Nephron (organoid): ENCODE data around the gene RBM23.

ENCODE experiments used
- H3K27ac Mint-ChIP-seq, 3 experiments: 2 replicates each; pipeline ENCODE4 v1.8.0; 2020; ENCODE audit warnings: mixed read lengths in 3 of 3, mild to moderate bottlenecking in 2 of 3, moderate library complexity in 1 of 3
- H3K27me3 Mint-ChIP-seq: 2 replicates; pipeline ENCODE4 v1.8.0; 2021; ENCODE audit warnings: low read depth, mild to moderate bottlenecking, moderate library complexity, mixed read lengths
- H3K36me3 Mint-ChIP-seq: 2 replicates; pipeline ENCODE4 v1.8.0; 2020; ENCODE audit warnings: low read depth, mixed read lengths
- H3K4me1 Mint-ChIP-seq: 2 replicates; pipeline ENCODE4 v1.8.0; 2020; ENCODE audit warnings: mixed read lengths
- H3K4me3 Mint-ChIP-seq, 3 experiments: 2 replicates each; pipeline ENCODE4 v1.8.0; 2020; ENCODE audit warnings: mild to moderate bottlenecking in 3 of 3, mixed read lengths in 3 of 3, moderate library complexity in 2 of 3
- H3K9me3 Mint-ChIP-seq: 2 replicates; pipeline ENCODE4 v1.8.0; 2020; ENCODE audit warnings: mixed read lengths
- CTCF ChIP-seq, 3 experiments: fragments of 200-600 bp; sonication (generic); IDR thresholded peaks; one replicate each; pipeline ENCODE4 v1.5.0; 2021; ENCODE audit warnings: antibody characterized with exemption in 3 of 3; ENCODE audit not compliant: unreplicated experiment in 3 of 3

Gene RBM23

GRCh38 chr14:22929961-22930364, 11.0 kb upstream of the RBM23 start:
- TF ChIP-seq CTCF (IDR thresholded peaks at IDR 0.05; ENCODE audit: unreplicated experiment in 3 of 3): no peak
- no peak overlapping the region for H3K4me3 Mint-ChIP-seq
- H3K36me3 Mint-ChIP-seq: peaks cover 13% of the 10 kb centered on the region
- H3K27me3 Mint-ChIP-seq: no peaks in the 10 kb centered on the region
- H3K9me3 Mint-ChIP-seq: no peaks in the 10 kb centered on the region
- H3K4me1 Mint-ChIP-seq: peaks cover 6% of the 10 kb centered on the region
- H3K27ac Mint-ChIP-seq: no peak overlapping the region

GRCh38 chr14:22929104-22929960, 10.4 kb upstream of the RBM23 start, which contains the start of gene PRMT5:
Gene PRMT5 (minus strand): TSS chr14:22929376. CDS start chr14:22929361, 15 bp downstream.
- H3K27me3 Mint-ChIP-seq: no peaks in the 10 kb centered on the region
- no peak within 1 kb of the TSS for H3K27ac Mint-ChIP-seq
- peaks cover 19% of the 10 kb centered on the region for H3K36me3 Mint-ChIP-seq
- H3K4me1 Mint-ChIP-seq: peaks cover 6% of the 10 kb centered on the region
- no peaks in the 10 kb centered on the region for H3K9me3 Mint-ChIP-seq
- H3K4me3 Mint-ChIP-seq: no peak within 1 kb of the TSS
- no peak for TF ChIP-seq CTCF (IDR thresholded peaks at IDR 0.05; ENCODE audit: unreplicated experiment in 3 of 3)

GRCh38 chr14:22928237-22929103, 9.5 kb upstream of the RBM23 start:
- Mint-ChIP-seq H3K27me3 (no peaks in the 10 kb centered on the region), H3K36me3 (peaks cover 28% of the 10 kb centered on the region), H3K27ac (no peak overlapping the region), H3K4me3 (no peak overlapping the region), H3K4me1 (peaks cover 6% of the 10 kb centered on the region), H3K9me3 (no peaks in the 10 kb centered on the region)
- TF ChIP-seq CTCF (IDR thresholded peaks at IDR 0.05; ENCODE audit: unreplicated experiment in 3 of 3): no peak

- H3K4me1 Mint-ChIP-seq: peaks cover 6% of the 10 kb centered on the region
- peaks cover 45% of the 10 kb centered on the region for H3K36me3 Mint-ChIP-seq
- TF ChIP-seq CTCF (IDR thresholded peaks at IDR 0.05; ENCODE audit: unreplicated experiment in 3 of 3): no peak
- H3K27ac Mint-ChIP-seq: no peak overlapping the region
- no peaks in the 10 kb centered on the region for H3K27me3 Mint-ChIP-seq
- no peaks in the 10 kb centered on the region for H3K9me3 Mint-ChIP-seq
- H3K4me3 Mint-ChIP-seq: peak overlapping the region in 2 of 3 experiments; percentile 11 to 34
Measured at GRCh38 chr14:22926316-22926715, 7.4 kb upstream of the RBM23 start.

- no peaks in the 10 kb centered on the region for H3K9me3 Mint-ChIP-seq
- peaks cover 52% of the 10 kb centered on the region for H3K36me3 Mint-ChIP-seq
- no peak for TF ChIP-seq CTCF (IDR thresholded peaks at IDR 0.05; ENCODE audit: unreplicated experiment in 3 of 3)
- no peak overlapping the region for H3K4me3 Mint-ChIP-seq
- H3K4me1 Mint-ChIP-seq: peaks cover 6% of the 10 kb centered on the region
- no peaks in the 10 kb centered on the region for H3K27me3 Mint-ChIP-seq
- H3K27ac Mint-ChIP-seq: no peak overlapping the region
Measured at GRCh38 chr14:22925513-22925912, 6.6 kb upstream of the RBM23 start.
